OCI-LY1 (cell line): ENCODE measurements around the gene TRPC1.

Experiments
- H2AFZ ChIP-seq: fragments of 200-600 bp; sonication (generic), shearing (Covaris generic); 2 replicates; pipeline ENCODE4 v1.6.0; 2014; ENCODE audit warnings: antibody characterized with exemption, mild to moderate bottlenecking, low read length
- H3F3A ChIP-seq: fragments of 200-600 bp; sonication (generic), shearing (Covaris generic); 2 replicates; pipeline ENCODE4 v1.6.0; 2014; ENCODE audit warnings: mild to moderate bottlenecking, antibody characterized with exemption, low read length, moderate library complexity; ENCODE audit not compliant: insufficient read depth
- H3K27ac ChIP-seq: fragments of 200-600 bp; sonication (generic); 2 replicates; pipeline ENCODE4 v1.5.1; 2014; ENCODE audit warnings: low read length, mixed run types, mild to moderate bottlenecking, low read depth; ENCODE audit not compliant: poor library complexity, severe bottlenecking
- H3K27me3 ChIP-seq: fragments of 200-600 bp; sonication (generic); 2 replicates; pipeline ENCODE4 v1.6.0; 2014; ENCODE audit warnings: antibody characterized with exemption, mild to moderate bottlenecking, low read length, moderate library complexity; ENCODE audit not compliant: insufficient read depth
- H3K36me3 ChIP-seq: fragments of 200-600 bp; sonication (generic); 2 replicates; pipeline ENCODE4 v1.6.1; 2014; ENCODE audit warnings: mild to moderate bottlenecking, antibody characterized with exemption, low read length, moderate library complexity, mixed read lengths; ENCODE audit not compliant: insufficient read depth
- H3K4me1 ChIP-seq: fragments of 200-600 bp; sonication (generic); 2 replicates; pipeline ENCODE4 v1.5.1; 2014; ENCODE audit warnings: mild to moderate bottlenecking, low read length, moderate library complexity; ENCODE audit not compliant: insufficient read depth, severe bottlenecking
- H3K4me2 ChIP-seq: fragments of 200-600 bp; sonication (generic), shearing (Covaris generic); 2 replicates; pipeline ENCODE4 v1.6.1; 2014; ENCODE audit warnings: low read length
- H3K4me3 ChIP-seq: fragments of 200-600 bp; sonication (generic); 2 replicates; pipeline ENCODE4 v1.5.1; 2014; ENCODE audit warnings: low read length, low read depth, mild to moderate bottlenecking, mixed read lengths; ENCODE audit not compliant: poor library complexity, severe bottlenecking
- H3K79me2 ChIP-seq: fragments of 200-600 bp; shearing (Covaris generic); 2 replicates; pipeline ENCODE4 v1.6.1; 2016; ENCODE audit warnings: mixed run types, low read length, mixed read lengths; ENCODE audit not compliant: insufficient read depth
- H3K9ac ChIP-seq: fragments of 200-600 bp; sonication (generic), shearing (Covaris generic); 2 replicates; pipeline ENCODE4 v1.6.1; 2014; ENCODE audit warnings: mild to moderate bottlenecking, low read length, mixed read lengths
- H3K9me2 ChIP-seq: fragments of 200-600 bp; sonication (generic), shearing (Covaris generic); 2 replicates; pipeline ENCODE4 v1.6.1; 2014; ENCODE audit warnings: low read depth, mild to moderate bottlenecking, low read length, mixed read lengths
- H3K9me3 ChIP-seq: fragments of 200-600 bp; shearing (Covaris generic); 2 replicates; pipeline ENCODE4 v1.6.1; 2014; ENCODE audit warnings: low read length, mixed read lengths
- H4K20me1 ChIP-seq: fragments of 200-600 bp; sonication (generic), shearing (Covaris generic); 2 replicates; pipeline ENCODE4 v1.6.0; 2016; ENCODE audit warnings: mild to moderate bottlenecking, low read length; ENCODE audit not compliant: insufficient read depth
- EZH2 ChIP-seq: fragments of 200-600 bp; sonication (generic), shearing (Covaris generic); IDR thresholded peaks from 2 replicates; pipeline ENCODE4 v1.8.0; 2017; ENCODE audit warnings: borderline replicate concordance, mixed run types, mild to moderate bottlenecking, antibody characterized with exemption, low read length, moderate library complexity, mixed read lengths
- TF ChIP-seq, protein P1 (sequence below): fragments of 200-600 bp; sonication (generic), shearing (Covaris generic); IDR thresholded peaks from 2 replicates; pipeline ENCODE4 v1.5.1; 2017; ENCODE audit warnings: mild to moderate bottlenecking, antibody characterized with exemption, low read length, moderate library complexity, mixed read lengths

Gene TRPC1

DNA sequence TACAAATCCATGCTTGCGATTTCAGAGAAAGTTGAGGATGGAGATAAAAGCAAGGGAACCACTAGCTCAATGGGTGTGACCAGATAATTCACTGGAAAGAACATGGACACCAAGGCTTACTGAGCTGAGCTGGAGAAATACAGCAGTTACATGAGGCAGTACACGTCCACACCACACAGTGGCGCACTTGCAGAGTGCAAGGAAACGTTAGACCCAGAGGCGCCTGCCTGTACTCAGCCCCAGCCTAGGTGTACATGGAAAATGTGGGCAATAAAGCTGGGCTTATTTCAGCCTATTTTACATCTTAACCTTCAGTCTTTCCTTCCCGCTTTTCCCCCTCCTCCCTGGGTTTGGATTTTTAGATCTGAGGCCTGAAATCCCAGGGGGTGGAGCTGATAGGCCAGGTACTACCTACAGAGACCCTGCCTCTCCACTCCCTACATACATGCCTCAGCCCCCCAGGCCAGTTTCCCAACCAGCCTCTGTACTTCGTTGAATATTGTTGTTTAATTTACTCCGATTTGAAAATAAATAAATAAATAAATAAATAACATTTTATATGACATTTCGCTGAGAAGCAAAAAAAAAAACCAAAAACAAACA lies 105.0 kb downstream of the TRPC1 start:
- H2AFZ ChIP-seq = no peak overlapping the region
- H3K4me3 ChIP-seq = no peak overlapping the region
- H3F3A ChIP-seq = no peaks in the 10 kb centered on the region
- H3K36me3 ChIP-seq = no peaks in the 10 kb centered on the region
- H3K27me3 ChIP-seq = 0 out of 2 replicates have a peak, but pooled peaks cover 4% of the 10 kb centered on the region
- H3K79me2 ChIP-seq = no peaks in the 10 kb centered on the region
- H3K27ac ChIP-seq = no peak overlapping the region
- no peaks in the 10 kb centered on the region for H4K20me1 ChIP-seq
- no peak overlapping the region for H3K9ac ChIP-seq
- no peak overlapping the region for H3K4me2 ChIP-seq
- no peaks in the 10 kb centered on the region for H3K4me1 ChIP-seq
- H3K9me3 ChIP-seq = no peaks in the 10 kb centered on the region
- TF ChIP-seq, protein P1, sequence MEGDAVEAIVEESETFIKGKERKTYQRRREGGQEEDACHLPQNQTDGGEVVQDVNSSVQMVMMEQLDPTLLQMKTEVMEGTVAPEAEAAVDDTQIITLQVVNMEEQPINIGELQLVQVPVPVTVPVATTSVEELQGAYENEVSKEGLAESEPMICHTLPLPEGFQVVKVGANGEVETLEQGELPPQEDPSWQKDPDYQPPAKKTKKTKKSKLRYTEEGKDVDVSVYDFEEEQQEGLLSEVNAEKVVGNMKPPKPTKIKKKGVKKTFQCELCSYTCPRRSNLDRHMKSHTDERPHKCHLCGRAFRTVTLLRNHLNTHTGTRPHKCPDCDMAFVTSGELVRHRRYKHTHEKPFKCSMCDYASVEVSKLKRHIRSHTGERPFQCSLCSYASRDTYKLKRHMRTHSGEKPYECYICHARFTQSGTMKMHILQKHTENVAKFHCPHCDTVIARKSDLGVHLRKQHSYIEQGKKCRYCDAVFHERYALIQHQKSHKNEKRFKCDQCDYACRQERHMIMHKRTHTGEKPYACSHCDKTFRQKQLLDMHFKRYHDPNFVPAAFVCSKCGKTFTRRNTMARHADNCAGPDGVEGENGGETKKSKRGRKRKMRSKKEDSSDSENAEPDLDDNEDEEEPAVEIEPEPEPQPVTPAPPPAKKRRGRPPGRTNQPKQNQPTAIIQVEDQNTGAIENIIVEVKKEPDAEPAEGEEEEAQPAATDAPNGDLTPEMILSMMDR = peak; percentile 97
- TF ChIP-seq EZH2 = no peak
- H3K9me2 ChIP-seq = no peaks in the 10 kb centered on the region

- H3K4me1 ChIP-seq = no peaks in the 10 kb centered on the region
- H3K9ac ChIP-seq = no peak overlapping the region
- no peaks in the 10 kb centered on the region for H3K9me3 ChIP-seq
- H3K27me3 ChIP-seq = no peaks in the 10 kb centered on the region
- H3K36me3 ChIP-seq = no peaks in the 10 kb centered on the region
- H3K27ac ChIP-seq = no peak overlapping the region
- TF ChIP-seq EZH2 = no peak
- TF ChIP-seq, protein P1 = no peak
- H3K9me2 ChIP-seq = no peaks in the 10 kb centered on the region
- no peaks in the 10 kb centered on the region for H3F3A ChIP-seq
- no peak overlapping the region for H3K4me2 ChIP-seq
- no peak overlapping the region for H2AFZ ChIP-seq
- no peak overlapping the region for H3K4me3 ChIP-seq
- no peaks in the 10 kb centered on the region for H3K79me2 ChIP-seq
- no peaks in the 10 kb centered on the region for H4K20me1 ChIP-seq
These were observed 113.7 kb downstream of the TRPC1 start for GRCh38 chr3:142837526-142837925.

GRCh38 chr3:142839831-142840230 lies 116.0 kb downstream of the TRPC1 start:
- Histone ChIP-seq H3K4me2 (no peak overlapping the region), H2AFZ (no peak overlapping the region), H3K27ac (no peak overlapping the region), H3K9me3 (no peaks in the 10 kb centered on the region), H3K27me3 (no peaks in the 10 kb centered on the region), H4K20me1 (no peaks in the 10 kb centered on the region), H3K79me2 (no peaks in the 10 kb centered on the region), H3K9me2 (no peaks in the 10 kb centered on the region), H3K36me3 (no peaks in the 10 kb centered on the region), H3F3A (no peaks in the 10 kb centered on the region), H3K9ac (no peak overlapping the region), H3K4me3 (no peak overlapping the region), H3K4me1 (no peaks in the 10 kb centered on the region)
- TF ChIP-seq, protein P1 = no peak
- TF ChIP-seq EZH2 = no peak
